ENCODE data around the gene RASSF5. TPM values are rescaled to one million over a fixed set of nuclear protein-coding genes. Genes with fewer than 3 reads are reported as not detected.

The RASSF5 gene
- total RNA-seq, 1 donor from 2014 or later, result 28.5 TPM

DNA sequence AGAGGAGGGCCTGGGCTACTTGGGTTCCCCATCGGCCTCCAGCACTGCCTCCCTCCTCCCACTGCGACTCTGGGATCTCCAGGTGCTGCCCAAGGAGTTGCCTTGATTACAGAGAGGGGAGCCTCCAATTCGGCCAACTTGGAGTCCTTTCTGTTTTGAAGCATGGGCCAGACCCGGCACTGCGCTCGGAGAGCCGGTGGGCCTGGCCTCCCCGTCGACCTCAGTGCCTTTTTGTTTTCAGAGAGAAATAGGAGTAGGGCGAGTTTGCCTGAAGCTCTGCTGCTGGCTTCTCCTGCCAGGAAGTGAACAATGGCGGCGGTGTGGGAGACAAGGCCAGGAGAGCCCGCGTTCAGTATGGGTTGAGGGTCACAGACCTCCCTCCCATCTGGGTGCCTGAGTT is 80.6 kb downstream of the RASSF5 start:
- Histone ChIP-seq H3K36me3 (peaks cover 0 to 18% of the 10 kb centered on the region in 2 donors), H3K4me1 (peaks cover 80% of the 10 kb centered on the region), H3K27ac (peak overlapping the region; percentile 77), H3K27me3 (no peaks in the 10 kb centered on the region), H3K9me3 (no peaks in the 10 kb centered on the region), H3K4me3 (no peak overlapping the region)
- intact Hi-C loops (cut with DNase I), result no loop called here
- DNase-seq (ENCODE audit: extremely low spot score in 2 of 2), result no peak
- TF ChIP-seq POLR2AphosphoS5 (IDR thresholded peaks at IDR 0.05; ENCODE audit: insufficient read depth in 1 of 2, low read depth in 1 of 2), result no peak
- TF ChIP-seq, protein P1, sequence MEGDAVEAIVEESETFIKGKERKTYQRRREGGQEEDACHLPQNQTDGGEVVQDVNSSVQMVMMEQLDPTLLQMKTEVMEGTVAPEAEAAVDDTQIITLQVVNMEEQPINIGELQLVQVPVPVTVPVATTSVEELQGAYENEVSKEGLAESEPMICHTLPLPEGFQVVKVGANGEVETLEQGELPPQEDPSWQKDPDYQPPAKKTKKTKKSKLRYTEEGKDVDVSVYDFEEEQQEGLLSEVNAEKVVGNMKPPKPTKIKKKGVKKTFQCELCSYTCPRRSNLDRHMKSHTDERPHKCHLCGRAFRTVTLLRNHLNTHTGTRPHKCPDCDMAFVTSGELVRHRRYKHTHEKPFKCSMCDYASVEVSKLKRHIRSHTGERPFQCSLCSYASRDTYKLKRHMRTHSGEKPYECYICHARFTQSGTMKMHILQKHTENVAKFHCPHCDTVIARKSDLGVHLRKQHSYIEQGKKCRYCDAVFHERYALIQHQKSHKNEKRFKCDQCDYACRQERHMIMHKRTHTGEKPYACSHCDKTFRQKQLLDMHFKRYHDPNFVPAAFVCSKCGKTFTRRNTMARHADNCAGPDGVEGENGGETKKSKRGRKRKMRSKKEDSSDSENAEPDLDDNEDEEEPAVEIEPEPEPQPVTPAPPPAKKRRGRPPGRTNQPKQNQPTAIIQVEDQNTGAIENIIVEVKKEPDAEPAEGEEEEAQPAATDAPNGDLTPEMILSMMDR (IDR thresholded peaks at IDR 0.05), result no peak
- TF ChIP-seq POLR2A (IDR thresholded peaks at IDR 0.05), result no peak

DNA sequence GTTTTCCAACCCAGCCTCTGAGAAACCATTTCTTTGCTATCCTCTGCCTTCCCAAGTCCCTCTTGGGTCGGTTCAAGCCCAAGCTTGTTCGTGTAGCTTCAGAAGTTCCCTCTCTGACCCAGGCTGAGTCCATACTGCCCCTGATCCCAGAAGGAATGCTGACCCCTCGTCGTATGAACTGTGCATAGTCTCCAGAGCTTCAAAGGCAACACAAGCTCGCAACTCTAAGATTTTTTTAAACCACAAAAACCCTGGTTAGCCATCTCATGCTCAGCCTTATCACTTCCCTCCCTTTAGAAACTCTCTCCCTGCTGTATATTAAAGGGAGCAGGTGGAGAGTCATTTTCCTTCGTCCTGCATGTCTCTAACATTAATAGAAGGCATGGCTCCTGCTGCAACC is 81.2 kb downstream of the RASSF5 start:
- H3K4me1 ChIP-seq, result peaks cover 75% of the 10 kb centered on the region
- H3K27ac ChIP-seq, result peak overlapping the region; percentile 77
- no peaks in the 10 kb centered on the region for H3K27me3 ChIP-seq
- H3K4me3 ChIP-seq, result no peak overlapping the region
- peaks cover 0 to 24% of the 10 kb centered on the region in 2 donors for H3K36me3 ChIP-seq
- H3K9me3 ChIP-seq, result no peaks in the 10 kb centered on the region
- intact Hi-C loops (cut with DNase I), result no loop called here
- no peak for TF ChIP-seq POLR2AphosphoS5 (IDR thresholded peaks at IDR 0.05; ENCODE audit: insufficient read depth in 1 of 2, low read depth in 1 of 2)
- TF ChIP-seq, protein P1 (IDR thresholded peaks at IDR 0.05), result no peak
- no peak for TF ChIP-seq POLR2A (IDR thresholded peaks at IDR 0.05)
- DNase-seq (ENCODE audit: extremely low spot score in 2 of 2), result no peak

DNA sequence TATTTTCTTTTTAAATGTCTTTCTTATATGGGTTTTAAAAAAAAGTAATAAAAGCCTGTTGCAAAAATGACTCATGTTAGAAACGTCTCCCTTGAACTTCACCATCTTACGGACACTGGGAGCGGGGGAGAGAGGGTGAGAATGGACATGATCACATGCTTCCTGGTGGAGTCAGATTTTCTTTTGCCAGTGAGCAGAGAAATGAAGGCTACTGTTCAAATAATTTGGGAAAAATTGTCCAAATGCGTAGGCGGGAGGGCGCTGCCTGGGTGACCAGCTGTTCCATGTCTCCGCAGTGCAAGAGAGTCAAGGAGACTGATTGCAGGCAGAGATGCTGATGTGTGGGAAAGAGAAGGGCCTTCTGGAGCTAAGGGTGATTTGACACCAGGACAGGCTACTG is 81.9 kb downstream of the RASSF5 start:
- Histone ChIP-seq H3K36me3 (peaks cover 0 to 29% of the 10 kb centered on the region in 2 donors), H3K27ac (peak overlapping the region; percentile 77), H3K4me3 (no peak overlapping the region), H3K9me3 (no peaks in the 10 kb centered on the region), H3K27me3 (no peaks in the 10 kb centered on the region), H3K4me1 (peaks cover 67% of the 10 kb centered on the region)
- no peak for DNase-seq (ENCODE audit: extremely low spot score in 2 of 2)
- intact Hi-C loops (cut with DNase I), result no loop called here
- TF ChIP-seq POLR2AphosphoS5 (IDR thresholded peaks at IDR 0.05; ENCODE audit: insufficient read depth in 1 of 2, low read depth in 1 of 2) (peak; percentile 16 to 62), POLR2A (IDR thresholded peaks at IDR 0.05) (no peak)
- TF ChIP-seq, protein P1 (IDR thresholded peaks at IDR 0.05), result no peak

DNA sequence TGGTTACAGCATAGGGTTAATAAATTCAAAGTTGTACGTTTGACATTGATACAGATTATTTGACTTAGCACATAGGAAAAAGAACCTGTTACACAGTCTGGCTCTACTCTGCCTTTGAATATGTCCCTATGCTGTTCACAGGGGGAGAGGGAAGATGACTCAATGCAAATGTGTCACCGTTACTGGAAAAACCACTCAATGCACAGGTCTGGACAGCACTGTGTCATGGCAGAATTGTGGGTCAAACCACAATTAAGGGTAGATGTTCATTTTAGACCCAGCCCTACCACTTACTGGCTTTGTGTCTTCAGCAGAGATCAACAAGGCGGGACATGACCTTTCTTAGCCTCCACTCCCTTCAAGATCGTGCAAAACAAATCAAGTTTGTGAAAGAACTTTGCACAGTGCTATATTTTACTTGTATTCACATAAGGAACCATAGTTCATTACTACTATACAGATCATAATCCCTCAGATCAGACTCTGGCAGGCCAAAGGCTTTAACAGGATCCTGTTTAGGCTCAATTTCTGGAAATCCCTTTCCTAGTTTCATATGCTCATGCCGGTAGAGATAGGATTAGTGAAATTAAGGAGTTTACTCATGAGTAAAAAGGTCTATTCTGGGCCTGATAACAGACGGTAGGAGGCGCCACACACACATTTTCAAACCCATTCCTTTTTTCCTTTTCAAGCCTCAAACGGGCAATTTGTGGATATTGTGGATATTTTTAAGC is 82.9 kb downstream of the RASSF5 start:
- H3K4me1 ChIP-seq, result peaks cover 59% of the 10 kb centered on the region
- intact Hi-C loops (cut with DNase I), result no loop called here
- TF ChIP-seq POLR2A (IDR thresholded peaks at IDR 0.05) (no peak), POLR2AphosphoS5 (IDR thresholded peaks at IDR 0.05; ENCODE audit: insufficient read depth in 1 of 2, low read depth in 1 of 2) (peak in 1 of 2 donors; percentile 45)
- no peaks in the 10 kb centered on the region for H3K9me3 ChIP-seq
- H3K27ac ChIP-seq, result peak overlapping the region; percentile 77
- no peak for DNase-seq (ENCODE audit: extremely low spot score in 2 of 2)
- H3K27me3 ChIP-seq, result no peaks in the 10 kb centered on the region
- H3K36me3 ChIP-seq, result peaks cover 0 to 39% of the 10 kb centered on the region in 2 donors
- H3K4me3 ChIP-seq, result no peak overlapping the region

DNA sequence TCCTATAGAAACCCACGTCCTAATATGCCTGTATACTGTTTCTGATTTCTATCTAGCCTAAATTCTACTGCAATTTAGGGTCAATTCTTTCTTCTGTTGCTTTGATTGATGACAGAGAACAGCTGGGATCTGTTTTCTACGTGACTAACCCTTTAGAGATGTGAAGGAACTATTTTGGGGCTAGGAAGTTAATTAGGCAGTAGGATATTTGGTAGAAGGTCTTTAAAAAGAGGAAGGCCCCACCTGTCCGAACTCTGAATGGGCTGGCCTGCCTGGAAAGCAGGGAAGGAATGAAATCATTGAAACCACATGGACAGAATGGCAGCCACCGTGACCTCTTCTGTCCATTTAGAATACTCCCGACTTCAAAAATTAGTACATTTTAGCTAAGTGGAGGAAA is 83.9 kb downstream of the RASSF5 start:
- intact Hi-C loops (cut with DNase I), result no loop called here
- peaks cover 0 to 44% of the 10 kb centered on the region in 2 donors for H3K36me3 ChIP-seq
- no peaks in the 10 kb centered on the region for H3K9me3 ChIP-seq
- H3K27me3 ChIP-seq, result no peaks in the 10 kb centered on the region
- no peak for DNase-seq (ENCODE audit: extremely low spot score in 2 of 2)
- no peak for TF ChIP-seq POLR2A (IDR thresholded peaks at IDR 0.05)
- no peak for TF ChIP-seq POLR2AphosphoS5 (IDR thresholded peaks at IDR 0.05; ENCODE audit: insufficient read depth in 1 of 2, low read depth in 1 of 2)
- H3K4me1 ChIP-seq, result peaks cover 49% of the 10 kb centered on the region
- H3K4me3 ChIP-seq, result no peak overlapping the region
- H3K27ac ChIP-seq, result peak overlapping the region; percentile 77

DNA sequence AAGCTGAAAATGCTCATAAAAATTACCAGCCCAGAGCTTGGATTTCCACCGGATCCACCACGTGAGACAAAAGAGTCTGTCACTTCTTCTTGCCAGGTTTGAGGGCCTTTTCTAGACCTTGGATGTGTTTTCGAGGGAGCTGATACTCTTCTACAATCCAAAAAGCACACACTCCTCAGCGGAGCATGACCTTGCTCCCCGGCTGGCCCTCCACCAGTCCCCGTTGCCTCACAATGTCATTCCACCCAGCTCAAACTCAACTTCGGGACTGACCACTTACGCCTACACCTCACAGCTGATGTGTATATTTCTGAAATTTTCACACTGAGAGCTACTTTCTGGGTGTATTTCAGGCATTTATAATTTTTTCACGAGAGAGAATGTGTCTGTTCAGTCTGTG is 84.4 kb downstream of the RASSF5 start:
- Histone ChIP-seq H3K4me1 (peaks cover 46% of the 10 kb centered on the region), H3K4me3 (no peak overlapping the region), H3K9me3 (no peaks in the 10 kb centered on the region), H3K27ac (peak overlapping the region; percentile 77), H3K36me3 (peaks cover 0 to 49% of the 10 kb centered on the region in 2 donors), H3K27me3 (no peaks in the 10 kb centered on the region)
- DNase-seq (ENCODE audit: extremely low spot score in 2 of 2), result no peak
- TF ChIP-seq, protein P1 (IDR thresholded peaks at IDR 0.05), result no peak
- TF ChIP-seq POLR2A (IDR thresholded peaks at IDR 0.05) (no peak), POLR2AphosphoS5 (IDR thresholded peaks at IDR 0.05; ENCODE audit: insufficient read depth in 1 of 2, low read depth in 1 of 2) (no peak)
- intact Hi-C loops (cut with DNase I), result no loop called here
